ENCODE data around the gene XPO5.

Gene XPO5

DNA sequence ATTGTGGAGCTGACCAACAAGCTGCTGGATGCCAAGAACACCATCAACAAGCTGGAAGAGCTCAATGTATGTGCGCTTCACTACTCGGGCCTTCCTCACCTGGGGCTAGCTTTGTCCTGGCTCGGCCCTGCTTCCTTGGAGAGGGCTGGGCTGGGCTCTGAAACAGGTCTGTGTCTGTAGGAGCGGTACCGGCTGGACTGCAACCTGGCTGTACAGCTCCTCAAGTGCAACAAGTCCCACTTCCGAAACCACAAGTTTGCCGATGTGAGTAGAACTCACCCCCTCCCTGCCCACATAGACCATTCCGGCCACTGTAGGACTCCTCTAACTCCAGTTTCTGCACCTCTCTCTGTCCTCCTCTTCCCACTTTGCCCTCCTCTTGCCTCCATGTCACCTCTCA lies 72.4 kb downstream of the XPO5 start:
- no peak for DNase-seq
- Histone ChIP-seq H3K27me3 (ENCODE audit: control insufficient read depth in 1 of 2, insufficient read depth in 1 of 2, low read length in 2 of 2) (peaks cover 0 to 11% of the 10 kb centered on the region in 2 experiments), H2BK5ac (ENCODE audit: low read depth, low read length, poor library complexity, severe bottlenecking) (no peak overlapping the region), H2BK12ac (ENCODE audit: low read length in 2 of 2) (no peak overlapping the region), H3K14ac (ENCODE audit: low read length in 2 of 2) (no peak overlapping the region), H3K18ac (ENCODE audit: low read depth in 1 of 2, low read length in 2 of 2) (no peak overlapping the region), H3K4me1 (ENCODE audit: control insufficient read depth, insufficient read depth, low read depth, low read length) (peaks cover 2% of the 10 kb centered on the region), H4K8ac (ENCODE audit: low read length) (no peak overlapping the region), H3K23ac (ENCODE audit: low read length in 2 of 2) (no peak overlapping the region), H2AK5ac (ENCODE audit: low read length, severe bottlenecking) (no peak overlapping the region), H2BK120ac (ENCODE audit: low read depth, low read length) (no peak overlapping the region), H3K4ac (ENCODE audit: low read depth in 1 of 2, low read length in 2 of 2) (no peak overlapping the region), H2BK15ac (ENCODE audit: low read depth, poor library complexity, severe bottlenecking) (no peak overlapping the region), H3K36me3 (ENCODE audit: control insufficient read depth in 1 of 2, insufficient read depth in 2 of 2, low read depth in 1 of 2, low read length in 2 of 2) (peaks cover 70 to 72% of the 10 kb centered on the region in 2 experiments), H3K9me3 (ENCODE audit: control insufficient read depth, low read length) (no peaks in the 10 kb centered on the region), H3K4me3 (ENCODE audit: insufficient read depth in 1 of 2, low read depth in 1 of 2, low read length in 2 of 2) (no peak overlapping the region), H4K91ac (ENCODE audit: low read length) (no peak overlapping the region), H3K4me2 (ENCODE audit: low read length, poor library complexity, severe bottlenecking) (no peak overlapping the region), H3K9ac (ENCODE audit: low read length) (no peak overlapping the region), H3K79me1 (replicated peaks; ENCODE audit: low read length, poor library complexity, severe bottlenecking) (peaks cover 9% of the 10 kb centered on the region), H3K27ac (ENCODE audit: low read length, poor library complexity, severe bottlenecking) (no peak overlapping the region), H2AFZ (ENCODE audit: low read depth, low read length) (no peak overlapping the region)
- WGBS: 95% methylated on average over 8 of the region's 8 CpGs

- Histone ChIP-seq H3K27ac (ENCODE audit: low read length, poor library complexity, severe bottlenecking) (no peak overlapping the region), H3K36me3 (ENCODE audit: control insufficient read depth in 1 of 2, insufficient read depth in 2 of 2, low read depth in 1 of 2, low read length in 2 of 2) (peaks cover 76 to 80% of the 10 kb centered on the region in 2 experiments), H3K4ac (ENCODE audit: low read depth in 1 of 2, low read length in 2 of 2) (no peak overlapping the region), H3K4me1 (ENCODE audit: control insufficient read depth, insufficient read depth, low read depth, low read length) (peaks cover 5% of the 10 kb centered on the region), H2AK5ac (ENCODE audit: low read length, severe bottlenecking) (no peak overlapping the region), H2BK5ac (ENCODE audit: low read depth, low read length, poor library complexity, severe bottlenecking) (no peak overlapping the region), H3K4me2 (ENCODE audit: low read length, poor library complexity, severe bottlenecking) (no peak overlapping the region), H4K91ac (ENCODE audit: low read length) (no peak overlapping the region), H3K9ac (ENCODE audit: low read length) (no peak overlapping the region), H3K4me3 (ENCODE audit: insufficient read depth in 1 of 2, low read depth in 1 of 2, low read length in 2 of 2) (no peak overlapping the region), H4K8ac (ENCODE audit: low read length) (no peak overlapping the region), H3K23ac (ENCODE audit: low read length in 2 of 2) (no peak overlapping the region), H2BK15ac (ENCODE audit: low read depth, poor library complexity, severe bottlenecking) (no peak overlapping the region), H2BK120ac (ENCODE audit: low read depth, low read length) (no peak overlapping the region), H2BK12ac (ENCODE audit: low read length in 2 of 2) (no peak overlapping the region), H2AFZ (ENCODE audit: low read depth, low read length) (no peak overlapping the region), H3K18ac (ENCODE audit: low read depth in 1 of 2, low read length in 2 of 2) (no peak overlapping the region), H3K14ac (ENCODE audit: low read length in 2 of 2) (no peak overlapping the region), H3K9me3 (ENCODE audit: control insufficient read depth, low read length) (no peaks in the 10 kb centered on the region), H3K27me3 (ENCODE audit: control insufficient read depth in 1 of 2, insufficient read depth in 1 of 2, low read length in 2 of 2) (peaks cover 0 to 3% of the 10 kb centered on the region in 2 experiments), H3K79me1 (replicated peaks; ENCODE audit: low read length, poor library complexity, severe bottlenecking) (peaks cover 11% of the 10 kb centered on the region)
- WGBS: 100% methylated on average over 3 of the region's 4 CpGs
- no peak for DNase-seq
Observed at GRCh38 chr6:43502666-43503065, 73.2 kb downstream of the XPO5 start.

- H3K4me3 ChIP-seq (ENCODE audit: insufficient read depth in 1 of 2, low read depth in 1 of 2, low read length in 2 of 2): no peak overlapping the region
- no peak for DNase-seq
- H2AFZ ChIP-seq (ENCODE audit: low read depth, low read length): no peak overlapping the region
- H2BK5ac ChIP-seq (ENCODE audit: low read depth, low read length, poor library complexity, severe bottlenecking): no peak overlapping the region
- H3K27ac ChIP-seq (ENCODE audit: low read length, poor library complexity, severe bottlenecking): no peak overlapping the region
- H3K4ac ChIP-seq (ENCODE audit: low read depth in 1 of 2, low read length in 2 of 2): no peak overlapping the region
- H2BK120ac ChIP-seq (ENCODE audit: low read depth, low read length): no peak overlapping the region
- no peak overlapping the region for H3K18ac ChIP-seq (ENCODE audit: low read depth in 1 of 2, low read length in 2 of 2)
- no peaks in the 10 kb centered on the region for H3K27me3 ChIP-seq (ENCODE audit: control insufficient read depth in 1 of 2, insufficient read depth in 1 of 2, low read length in 2 of 2)
- H4K91ac ChIP-seq (ENCODE audit: low read length): no peak overlapping the region
- H3K9me3 ChIP-seq (ENCODE audit: control insufficient read depth, low read length): no peaks in the 10 kb centered on the region
- no peak overlapping the region for H2BK12ac ChIP-seq (ENCODE audit: low read length in 2 of 2)
- peaks cover 77 to 81% of the 10 kb centered on the region in 2 experiments for H3K36me3 ChIP-seq (ENCODE audit: control insufficient read depth in 1 of 2, insufficient read depth in 2 of 2, low read depth in 1 of 2, low read length in 2 of 2)
- no peak overlapping the region for H3K14ac ChIP-seq (ENCODE audit: low read length in 2 of 2)
- no peak overlapping the region for H2AK5ac ChIP-seq (ENCODE audit: low read length, severe bottlenecking)
- H3K4me2 ChIP-seq (ENCODE audit: low read length, poor library complexity, severe bottlenecking): no peak overlapping the region
- peaks cover 19% of the 10 kb centered on the region for H3K79me1 ChIP-seq (replicated peaks; ENCODE audit: low read length, poor library complexity, severe bottlenecking)
- no peak overlapping the region for H3K23ac ChIP-seq (ENCODE audit: low read length in 2 of 2)
- no peak overlapping the region for H2BK15ac ChIP-seq (ENCODE audit: low read depth, poor library complexity, severe bottlenecking)
- no peak overlapping the region for H3K9ac ChIP-seq (ENCODE audit: low read length)
- H3K4me1 ChIP-seq (ENCODE audit: control insufficient read depth, insufficient read depth, low read depth, low read length): peaks cover 16% of the 10 kb centered on the region
- 100% methylated on average over 1 of the region's 3 CpGs for WGBS
- no peak overlapping the region for H4K8ac ChIP-seq (ENCODE audit: low read length)
Observed at GRCh38 chr6:43500921-43501320, 74.9 kb downstream of the XPO5 start.

- Histone ChIP-seq H3K4me1 (ENCODE audit: control insufficient read depth, insufficient read depth, low read depth, low read length) (peaks cover 28% of the 10 kb centered on the region), H3K4ac (ENCODE audit: low read depth in 1 of 2, low read length in 2 of 2) (no peak overlapping the region), H3K9me3 (ENCODE audit: control insufficient read depth, low read length) (no peaks in the 10 kb centered on the region), H2BK12ac (ENCODE audit: low read length in 2 of 2) (no peak overlapping the region), H3K27ac (ENCODE audit: low read length, poor library complexity, severe bottlenecking) (no peak overlapping the region), H3K4me2 (ENCODE audit: low read length, poor library complexity, severe bottlenecking) (no peak overlapping the region), H2BK15ac (ENCODE audit: low read depth, poor library complexity, severe bottlenecking) (no peak overlapping the region), H3K27me3 (ENCODE audit: control insufficient read depth in 1 of 2, insufficient read depth in 1 of 2, low read length in 2 of 2) (no peaks in the 10 kb centered on the region), H3K4me3 (ENCODE audit: insufficient read depth in 1 of 2, low read depth in 1 of 2, low read length in 2 of 2) (no peak overlapping the region), H2AK5ac (ENCODE audit: low read length, severe bottlenecking) (no peak overlapping the region), H4K8ac (ENCODE audit: low read length) (no peak overlapping the region), H4K91ac (ENCODE audit: low read length) (no peak overlapping the region), H2AFZ (ENCODE audit: low read depth, low read length) (no peak overlapping the region), H3K18ac (ENCODE audit: low read depth in 1 of 2, low read length in 2 of 2) (no peak overlapping the region), H3K14ac (ENCODE audit: low read length in 2 of 2) (no peak overlapping the region), H3K79me1 (replicated peaks; ENCODE audit: low read length, poor library complexity, severe bottlenecking) (peaks cover 26% of the 10 kb centered on the region), H3K36me3 (ENCODE audit: control insufficient read depth in 1 of 2, insufficient read depth in 2 of 2, low read depth in 1 of 2, low read length in 2 of 2) (peaks cover 65 to 66% of the 10 kb centered on the region in 2 experiments), H2BK120ac (ENCODE audit: low read depth, low read length) (no peak overlapping the region), H3K23ac (ENCODE audit: low read length in 2 of 2) (no peak overlapping the region), H2BK5ac (ENCODE audit: low read depth, low read length, poor library complexity, severe bottlenecking) (no peak overlapping the region), H3K9ac (ENCODE audit: low read length) (no peak overlapping the region)
- 96% methylated on average over 12 of the region's 12 CpGs for WGBS
- no peak for DNase-seq
Observed at GRCh38 chr6:43499028-43499815, 76.6 kb downstream of the XPO5 start.

All from mesenchymal stem cell (in vitro differentiated cells and primary cell).